ENCODE results near the gene HDGFL3.

Gene HDGFL3

GRCh38 chr15:83210619-83211018 lies 3.0 kb upstream of the HDGFL3 start:
- no peaks in the 10 kb centered on the region for H3K79me2 ChIP-seq (ENCODE audit: control insufficient read depth, low read length)
- no peaks in the 10 kb centered on the region for H3K4me1 ChIP-seq (ENCODE audit: control insufficient read depth, low read length)
- H3K9me3 ChIP-seq (ENCODE audit: control insufficient read depth, insufficient read depth, low read length), result no peaks in the 10 kb centered on the region; the same call in 1 of the 2 replicates
- no peak overlapping the region for H3K4me3 ChIP-seq (ENCODE audit: low read length)
- H3F3A ChIP-seq (ENCODE audit: control insufficient read depth, insufficient read depth), result no peaks in the 10 kb centered on the region
- no peaks in the 10 kb centered on the region for H3K36me3 ChIP-seq (ENCODE audit: control insufficient read depth, low read length)
- H3K27ac ChIP-seq (ENCODE audit: low read depth, low read length), result no peak overlapping the region
- H3K27me3 ChIP-seq (ENCODE audit: control insufficient read depth, low read length), result peaks cover 10% of the 10 kb centered on the region; the same call in 1 of the 2 replicates
- no peak overlapping the region for H3K4me2 ChIP-seq (ENCODE audit: low read length)
- H4K20me1 ChIP-seq (ENCODE audit: control insufficient read depth, insufficient read depth, low read depth, low read length), result no peaks in the 10 kb centered on the region
- H3K9me2 ChIP-seq (replicated peaks; ENCODE audit: control insufficient read depth, low read length), result no peaks in the 10 kb centered on the region
- TF ChIP-seq CTCF (IDR thresholded peaks at IDR 0.05; ENCODE audit: low read depth, low read length, poor library complexity, severe bottlenecking) (no peak), EZH2phosphoT487 (IDR thresholded peaks at IDR 0.05; ENCODE audit: borderline replicate concordance, low read length) (no peak)

- H4K20me1 ChIP-seq (ENCODE audit: control insufficient read depth, insufficient read depth, low read depth, low read length), result no peaks in the 10 kb centered on the region
- H3F3A ChIP-seq (ENCODE audit: control insufficient read depth, insufficient read depth), result no peaks in the 10 kb centered on the region
- no peaks in the 10 kb centered on the region for H3K9me2 ChIP-seq (replicated peaks; ENCODE audit: control insufficient read depth, low read length)
- no peaks in the 10 kb centered on the region for H3K79me2 ChIP-seq (ENCODE audit: control insufficient read depth, low read length)
- H3K27me3 ChIP-seq (ENCODE audit: control insufficient read depth, low read length), result peaks cover 10% of the 10 kb centered on the region; the same call in 1 of the 2 replicates
- no peaks in the 10 kb centered on the region; the same call in 1 of the 2 replicates for H3K9me3 ChIP-seq (ENCODE audit: control insufficient read depth, insufficient read depth, low read length)
- no peaks in the 10 kb centered on the region for H3K36me3 ChIP-seq (ENCODE audit: control insufficient read depth, low read length)
- no peak overlapping the region for H3K27ac ChIP-seq (ENCODE audit: low read depth, low read length)
- TF ChIP-seq EZH2phosphoT487 (IDR thresholded peaks at IDR 0.05; ENCODE audit: borderline replicate concordance, low read length) (no peak), CTCF (IDR thresholded peaks at IDR 0.05; ENCODE audit: low read depth, low read length, poor library complexity, severe bottlenecking) (no peak)
- no peak overlapping the region for H3K4me3 ChIP-seq (ENCODE audit: low read length)
- no peaks in the 10 kb centered on the region for H3K4me1 ChIP-seq (ENCODE audit: control insufficient read depth, low read length)
- no peak overlapping the region for H3K4me2 ChIP-seq (ENCODE audit: low read length)
Observed at GRCh38 chr15:83209333-83209732, 1.7 kb upstream of the HDGFL3 start.

- H3K36me3 ChIP-seq (ENCODE audit: control insufficient read depth, low read length), result no peaks in the 10 kb centered on the region
- H3K27ac ChIP-seq (ENCODE audit: low read depth, low read length), result no peak overlapping the region
- no peak overlapping the region for H3K4me3 ChIP-seq (ENCODE audit: low read length)
- H3K4me1 ChIP-seq (ENCODE audit: control insufficient read depth, low read length), result no peaks in the 10 kb centered on the region
- H3F3A ChIP-seq (ENCODE audit: control insufficient read depth, insufficient read depth), result no peaks in the 10 kb centered on the region
- H3K4me2 ChIP-seq (ENCODE audit: low read length), result no peak overlapping the region
- no peaks in the 10 kb centered on the region for H3K9me2 ChIP-seq (replicated peaks; ENCODE audit: control insufficient read depth, low read length)
- TF ChIP-seq CTCF (IDR thresholded peaks at IDR 0.05; ENCODE audit: low read depth, low read length, poor library complexity, severe bottlenecking) (no peak), EZH2phosphoT487 (IDR thresholded peaks at IDR 0.05; ENCODE audit: borderline replicate concordance, low read length) (no peak)
- H4K20me1 ChIP-seq (ENCODE audit: control insufficient read depth, insufficient read depth, low read depth, low read length), result no peaks in the 10 kb centered on the region
- peaks cover 10% of the 10 kb centered on the region; the same call in 1 of the 2 replicates for H3K27me3 ChIP-seq (ENCODE audit: control insufficient read depth, low read length)
- H3K9me3 ChIP-seq (ENCODE audit: control insufficient read depth, insufficient read depth, low read length), result no peaks in the 10 kb centered on the region; the same call in 1 of the 2 replicates
- H3K79me2 ChIP-seq (ENCODE audit: control insufficient read depth, low read length), result no peaks in the 10 kb centered on the region
Observed at GRCh38 chr15:83208367-83208661, 691 bp upstream of the HDGFL3 start.

Measured in DOHH2 (cell line).